ENCODE measurements around the gene RNF123.
"Not testable (repeated sequence)": the region's sequence is repeated elsewhere in the genome, so short reads cannot be mapped to it uniquely, and the experiment has no call there.

The RNF123 gene

DNA sequence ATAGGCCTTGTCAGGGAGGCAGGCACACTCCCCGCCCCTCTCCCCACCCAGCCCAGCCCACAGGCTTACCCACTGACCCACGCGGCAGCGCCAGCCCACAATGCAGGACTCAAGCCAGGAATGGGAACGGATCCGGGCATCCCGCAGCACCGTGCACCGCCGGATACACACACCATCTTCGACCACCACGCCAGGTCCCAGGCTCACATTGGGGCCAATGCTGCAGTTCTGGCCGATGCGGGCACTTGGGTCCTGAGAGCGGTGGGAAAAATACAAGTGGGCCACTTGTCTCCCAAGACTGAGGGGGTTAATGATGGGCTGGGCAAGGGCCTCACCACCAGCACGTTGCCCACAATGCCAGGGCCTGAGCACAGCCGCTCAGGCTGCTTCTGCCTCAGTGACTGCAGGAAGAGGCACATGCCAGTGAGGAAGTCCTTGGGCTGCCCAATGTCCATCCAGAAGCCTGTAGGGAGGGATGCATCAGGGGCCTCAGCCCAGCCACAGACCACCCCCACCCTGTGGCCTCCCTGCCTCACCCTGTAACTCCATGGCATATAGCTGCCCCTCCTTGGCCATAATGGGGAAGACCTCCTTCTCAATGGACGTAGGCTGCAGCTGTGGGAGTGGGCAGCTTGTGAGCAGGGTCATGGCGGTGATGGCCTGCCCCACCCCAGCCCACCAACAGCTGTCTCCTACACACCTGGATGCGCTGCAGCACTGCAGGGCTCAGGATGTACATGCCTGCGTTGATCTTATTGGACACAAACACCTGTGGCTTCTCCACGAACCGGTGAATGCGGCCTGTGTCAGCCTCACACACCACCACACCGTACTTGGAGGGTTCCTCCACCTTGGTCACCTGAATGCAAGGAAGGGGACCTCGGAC lies 32.8 kb downstream of the RNF123 start:
- no peak for FAIRE-seq

DNA sequence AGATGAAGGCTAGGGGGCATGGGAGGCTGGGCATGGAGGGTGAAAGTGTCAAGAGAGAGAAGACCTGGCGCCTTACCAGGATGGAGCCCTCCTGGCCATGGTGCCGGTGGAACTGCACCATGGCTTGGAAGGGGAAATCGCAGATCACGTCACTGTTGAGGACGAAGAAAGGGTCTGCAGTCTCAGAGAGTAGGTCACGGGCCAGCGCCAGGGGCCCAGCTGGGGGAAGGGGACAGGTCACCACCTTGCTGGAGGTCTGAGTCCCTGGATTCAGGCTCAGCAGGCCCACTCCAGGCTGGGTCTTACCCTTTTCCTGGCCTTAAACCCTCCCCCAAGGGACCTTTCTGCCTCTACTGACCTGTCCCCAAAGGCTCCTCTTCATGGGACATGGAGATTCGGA lies 33.5 kb downstream of the RNF123 start:
- no peak for FAIRE-seq

DNA sequence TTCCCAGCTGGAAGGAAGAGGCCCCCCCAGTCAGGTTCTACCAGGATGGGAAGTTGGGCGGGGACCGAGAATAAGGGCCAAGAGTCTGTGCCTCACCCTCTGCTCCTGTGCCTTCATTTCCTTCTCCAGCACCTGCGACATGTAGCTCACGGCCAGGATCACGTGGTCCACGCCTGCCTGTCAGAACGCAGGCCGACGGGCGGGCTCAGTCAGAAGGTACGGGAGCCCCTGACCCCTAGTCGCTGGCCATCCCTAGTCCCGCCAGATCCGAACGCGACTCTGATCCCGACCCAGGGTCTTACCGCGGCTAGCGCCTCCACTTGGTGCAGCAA lies 33.9 kb downstream of the RNF123 start:
- FAIRE-seq, result no peak

DNA sequence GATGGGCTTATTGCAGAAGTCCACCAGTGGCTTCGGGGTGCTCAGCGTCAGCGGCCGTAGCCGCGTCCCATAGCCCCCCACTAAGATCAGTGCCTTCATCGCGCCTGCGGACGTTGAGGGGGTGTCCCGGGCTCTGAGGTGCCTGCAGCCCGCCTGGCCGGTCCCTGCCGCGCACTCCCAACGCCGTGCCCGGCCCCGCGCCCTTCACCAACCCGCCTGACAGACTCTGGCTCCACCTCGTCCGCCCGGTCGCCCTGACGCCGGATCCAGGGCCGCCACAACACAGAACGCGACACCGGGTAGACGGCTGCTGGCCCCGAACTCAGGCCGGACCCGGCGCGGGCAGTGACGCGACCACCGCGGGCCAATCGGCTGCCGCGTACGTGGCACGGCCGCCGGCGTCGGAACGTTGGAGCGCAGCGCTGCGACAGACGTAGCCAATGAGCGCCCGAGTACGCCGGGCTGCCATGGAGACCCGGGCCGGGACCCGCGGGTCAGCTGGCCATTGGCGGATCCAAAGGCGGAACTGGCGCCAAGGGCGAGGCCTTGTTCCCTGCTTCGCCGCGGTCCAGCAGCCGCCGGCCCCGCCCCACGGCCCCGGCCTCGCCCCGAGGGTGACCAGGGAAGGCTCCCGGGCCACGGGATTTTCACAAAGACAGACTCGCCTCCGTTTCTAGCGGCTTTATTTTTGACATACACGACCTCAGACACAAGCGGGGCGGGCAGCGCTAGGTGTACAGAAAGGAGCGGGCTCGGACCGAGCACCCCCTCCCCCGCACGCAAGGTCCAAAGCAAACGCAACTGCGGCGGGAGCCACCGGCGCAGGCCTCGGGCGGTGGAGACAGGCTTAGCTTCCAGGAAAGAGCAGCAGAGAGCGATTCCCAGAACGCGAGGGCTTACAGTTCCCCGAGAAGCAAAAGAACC lies 34.5 kb downstream of the RNF123 start, which contains the start of gene GMPPB:
Gene GMPPB, minus strand, starts transcription at position 324 of the 924 bp plus-strand sequence. Its CDS starts 225 bp downstream, at position 99.
- FAIRE-seq, result peak; percentile 13

DNA sequence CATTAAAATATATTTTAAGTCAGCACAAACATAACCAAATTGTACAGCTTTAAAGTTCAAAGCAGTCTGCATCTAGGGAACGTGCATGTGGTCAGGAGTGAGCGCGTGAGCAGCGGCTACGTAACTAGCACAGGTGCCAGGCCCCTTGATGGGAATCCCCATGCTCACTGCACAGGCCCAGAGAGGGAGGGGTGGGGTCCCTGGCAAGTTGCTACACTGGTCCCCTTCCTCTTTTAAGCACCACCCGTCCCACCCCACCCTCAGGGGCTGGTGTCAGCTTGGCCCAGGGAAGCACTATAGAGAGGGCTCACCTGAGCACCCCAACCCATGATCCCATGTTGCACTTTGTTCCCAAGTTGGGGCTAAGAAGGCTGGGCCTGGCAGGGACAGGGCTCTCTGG lies 35.2 kb downstream of the RNF123 start:
- FAIRE-seq, result no peak

DNA sequence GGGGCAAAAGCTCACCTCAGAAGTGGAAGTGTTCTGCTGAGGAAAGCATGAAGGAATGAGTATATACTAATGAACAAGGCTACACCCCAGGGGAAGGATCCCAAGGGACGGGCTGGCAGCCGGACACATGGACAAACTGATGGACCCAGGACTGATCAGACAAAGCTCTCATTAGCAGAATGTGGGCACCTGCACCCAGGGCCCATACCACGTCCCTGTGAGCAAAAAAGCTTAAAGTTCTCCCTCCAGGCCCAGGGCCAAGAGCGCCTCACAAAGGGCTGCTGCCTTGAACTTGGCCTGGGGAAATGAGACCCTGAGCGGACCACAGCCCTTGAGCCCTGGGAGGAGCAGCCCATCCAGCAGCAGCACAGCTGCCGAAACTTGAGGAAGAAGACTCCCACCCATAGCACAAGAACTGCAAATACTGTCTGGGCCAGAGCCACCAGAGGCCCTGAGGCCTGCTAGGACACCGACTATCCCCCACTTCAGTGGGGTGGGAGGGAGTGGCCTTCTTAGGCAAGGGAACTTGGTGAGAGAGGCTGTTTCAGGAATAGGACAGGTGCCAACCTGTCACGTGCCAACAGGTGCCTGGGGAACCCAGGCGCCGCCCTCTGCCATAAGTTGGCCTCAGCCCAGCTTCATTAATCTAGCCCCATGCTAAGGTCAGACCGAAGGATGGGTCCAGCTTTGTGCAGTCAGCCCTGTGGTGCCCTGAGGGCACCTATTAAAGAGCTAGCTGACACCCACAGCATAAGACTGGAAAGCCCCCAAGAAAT lies 36.7 kb downstream of the RNF123 start:
- FAIRE-seq, result no peak

DNA sequence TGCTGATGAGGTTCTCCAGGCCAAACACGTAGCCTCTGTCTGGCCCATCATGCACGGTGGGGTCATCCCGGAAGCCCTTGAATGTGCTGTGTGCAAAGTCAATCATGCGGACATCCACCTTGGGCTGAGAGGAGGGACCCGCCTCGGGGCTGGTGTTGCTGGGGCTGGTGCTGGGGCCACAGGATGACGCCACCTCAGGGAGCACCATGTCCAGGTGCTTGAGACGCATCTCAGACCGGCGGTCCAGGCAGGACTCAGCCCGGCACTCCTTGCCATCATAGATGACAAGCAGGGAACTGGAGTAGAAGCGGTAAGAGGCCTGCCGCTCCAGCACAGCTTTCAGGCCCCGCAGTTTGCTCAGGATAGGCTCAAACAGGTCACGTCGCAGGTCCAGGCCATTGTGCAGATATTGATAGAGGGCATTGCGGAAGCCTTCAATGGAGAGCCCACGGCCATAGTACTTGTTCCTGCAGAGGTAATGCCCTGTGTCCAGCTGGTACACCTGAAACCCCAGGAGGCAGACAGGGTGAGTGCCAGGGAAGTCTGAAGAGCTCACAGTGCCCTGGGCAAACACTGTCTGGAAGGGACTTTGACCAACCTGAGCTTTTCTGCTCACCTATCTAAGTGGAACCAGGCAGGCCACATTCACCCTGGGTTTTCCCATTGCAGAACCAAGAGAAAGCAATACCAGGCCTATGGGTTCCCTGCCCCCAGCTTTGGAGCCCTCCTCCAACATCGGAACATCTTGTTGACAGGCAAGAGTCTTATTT lies 38.0 kb downstream of the RNF123 start:
- FAIRE-seq, result no peak

DNA sequence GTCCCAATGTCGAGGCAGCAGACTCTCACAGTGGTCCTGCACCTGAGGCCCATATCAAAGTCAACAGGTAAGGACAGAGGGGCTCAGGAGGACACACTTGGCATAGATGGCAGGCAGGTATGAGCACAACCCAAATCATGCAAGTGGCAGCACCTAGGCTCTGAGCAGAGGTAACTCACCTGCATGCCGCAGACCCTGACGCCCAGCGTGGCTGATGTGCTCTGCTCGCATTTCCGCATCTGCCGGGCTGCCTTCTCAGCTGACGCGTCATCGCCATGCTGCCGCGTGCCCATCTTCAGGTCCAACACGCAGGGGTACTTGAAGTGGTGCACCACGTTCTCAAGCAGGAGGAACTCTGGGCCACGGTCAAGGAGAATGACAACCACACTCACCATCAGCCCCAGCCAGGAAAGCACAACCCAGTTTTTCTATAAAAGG lies 38.6 kb downstream of the RNF123 start:
- FAIRE-seq, result no peak

DNA sequence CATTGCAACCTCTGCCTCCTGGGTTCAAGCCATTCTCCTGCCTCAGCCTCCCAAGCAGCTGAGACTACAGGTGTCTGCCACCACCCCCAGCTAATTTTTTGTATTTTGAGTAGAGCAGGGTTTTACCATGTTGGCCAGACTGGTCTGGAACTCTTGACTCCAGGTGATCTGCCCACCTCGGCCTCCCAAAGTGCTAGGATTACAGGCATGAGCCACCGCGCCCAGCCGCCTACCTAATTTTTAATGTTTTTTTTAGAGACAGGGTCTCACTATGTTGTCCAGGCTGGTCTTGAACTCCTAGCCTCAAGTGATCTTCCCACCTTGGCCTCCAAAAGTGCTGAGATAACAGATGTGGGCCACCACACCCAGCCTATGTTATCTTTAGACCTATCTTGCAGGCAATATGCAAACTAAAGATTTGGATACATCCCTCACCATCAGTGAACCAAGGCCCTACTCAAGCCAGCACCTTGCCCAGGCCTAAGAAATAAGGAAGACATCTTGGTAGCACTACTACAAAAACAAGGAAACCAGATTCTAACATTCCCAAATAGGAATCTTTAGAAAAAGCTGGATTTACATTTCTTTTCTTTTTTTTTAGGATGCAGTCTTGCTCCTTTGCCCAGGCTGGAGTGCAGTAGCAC lies 40.7 kb downstream of the RNF123 start:
- FAIRE-seq, result no peak

DNA sequence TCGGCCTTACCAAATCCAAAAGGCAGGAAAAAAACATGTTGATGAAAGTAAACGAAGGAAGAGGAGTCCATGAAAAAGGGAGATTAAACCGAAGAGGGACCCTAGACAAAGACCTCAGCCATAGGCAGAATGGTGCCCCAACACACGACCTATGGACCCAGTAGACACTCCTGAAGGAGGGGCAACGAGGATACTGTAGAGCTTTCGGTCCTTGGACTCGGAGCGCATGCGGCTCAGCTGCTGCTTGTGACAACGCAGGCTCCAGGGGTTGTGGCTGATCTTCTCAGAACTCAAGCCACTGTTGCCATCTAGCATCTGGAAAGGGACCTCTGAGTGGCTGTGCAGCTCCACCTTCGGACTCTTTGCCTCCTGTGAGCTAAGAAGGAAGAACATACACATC lies 43.2 kb downstream of the RNF123 start:
- no peak for FAIRE-seq

DNA sequence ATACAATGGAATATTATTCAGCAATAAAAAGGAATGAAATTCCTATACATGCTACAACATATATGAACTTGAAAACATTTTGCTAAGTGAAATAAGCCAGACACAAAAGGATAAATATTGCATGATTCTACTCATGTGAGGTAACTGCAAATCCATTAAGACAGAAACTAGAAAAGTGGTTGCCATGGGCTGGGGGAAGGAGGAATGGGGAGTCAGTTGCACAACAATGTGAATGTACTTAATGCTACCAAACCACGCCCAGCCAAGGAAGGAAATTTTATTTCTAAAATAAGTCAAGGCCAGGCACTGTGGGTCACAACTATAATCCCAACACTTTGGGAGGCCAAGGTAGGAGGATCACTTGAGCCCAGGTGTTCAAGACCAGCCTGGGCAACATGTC lies 44.2 kb downstream of the RNF123 start:
- FAIRE-seq, result no peak

DNA sequence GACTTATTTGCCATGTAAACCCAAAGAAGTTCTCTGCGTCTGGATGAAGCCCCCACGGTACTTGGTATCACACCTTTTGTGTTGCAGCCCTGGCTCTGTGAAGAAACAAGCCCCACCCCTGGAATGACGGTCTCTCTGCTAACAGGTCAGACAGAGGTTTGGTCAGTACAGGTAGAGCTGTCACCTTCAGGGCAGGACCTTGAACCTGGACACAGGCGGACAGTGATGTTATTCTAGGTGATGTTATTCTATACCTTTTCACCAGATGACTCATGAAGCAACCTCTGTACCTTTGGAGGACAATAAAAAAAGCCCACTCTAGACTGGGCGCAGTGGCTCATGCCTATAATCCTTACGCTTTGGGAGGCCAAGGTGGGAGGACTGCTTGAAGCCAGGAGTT lies 45.4 kb downstream of the RNF123 start:
- FAIRE-seq, result no peak

DNA sequence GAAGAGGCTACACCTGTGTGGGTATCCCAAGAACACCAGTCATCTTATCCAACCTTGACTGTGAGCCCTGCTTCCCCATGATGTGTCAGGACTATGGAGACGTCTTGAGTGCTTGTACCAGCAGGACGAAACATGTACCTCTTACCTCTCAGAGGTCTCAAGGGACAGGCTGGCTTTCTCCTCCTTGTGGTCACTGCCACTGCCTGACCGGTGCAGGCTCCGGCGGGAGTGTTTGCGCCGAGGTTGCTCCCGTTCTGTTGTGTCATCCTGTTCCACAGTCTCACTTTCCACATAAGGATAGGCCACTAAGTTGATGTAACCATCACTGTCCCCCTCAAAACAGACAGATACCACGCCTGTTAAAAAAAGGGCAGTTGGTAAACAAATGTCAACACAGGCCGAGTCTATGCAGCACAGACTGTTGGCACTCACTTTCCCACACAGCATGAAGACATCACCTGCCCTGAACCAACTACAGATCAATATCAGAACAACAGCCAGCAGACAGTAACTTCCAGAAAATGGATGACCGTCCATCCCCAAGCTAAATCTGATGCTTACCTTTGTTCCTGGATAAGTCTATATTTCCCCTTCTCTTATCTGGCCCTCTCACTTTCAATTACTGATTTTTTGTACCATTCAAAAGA lies 48.8 kb downstream of the RNF123 start:
- no peak for FAIRE-seq

DNA sequence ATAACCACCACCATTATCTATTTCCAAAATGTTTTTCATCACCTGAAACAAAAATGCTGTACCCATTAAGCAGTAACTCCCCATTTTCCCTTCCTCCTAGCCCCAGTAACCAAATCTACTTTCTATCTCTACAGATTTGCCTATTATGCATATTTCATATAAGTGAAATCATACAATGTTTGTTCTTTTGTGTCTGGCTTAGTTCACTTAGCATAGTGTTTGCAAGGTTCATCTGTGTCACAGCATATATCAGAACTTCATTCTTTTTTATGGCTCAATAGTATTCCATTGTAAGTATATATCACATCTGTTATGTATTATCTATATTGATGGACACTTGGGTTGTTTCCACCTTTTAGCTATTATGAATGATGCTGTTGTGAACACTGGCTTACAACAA lies 51.1 kb downstream of the RNF123 start:
- FAIRE-seq, result no peak

DNA sequence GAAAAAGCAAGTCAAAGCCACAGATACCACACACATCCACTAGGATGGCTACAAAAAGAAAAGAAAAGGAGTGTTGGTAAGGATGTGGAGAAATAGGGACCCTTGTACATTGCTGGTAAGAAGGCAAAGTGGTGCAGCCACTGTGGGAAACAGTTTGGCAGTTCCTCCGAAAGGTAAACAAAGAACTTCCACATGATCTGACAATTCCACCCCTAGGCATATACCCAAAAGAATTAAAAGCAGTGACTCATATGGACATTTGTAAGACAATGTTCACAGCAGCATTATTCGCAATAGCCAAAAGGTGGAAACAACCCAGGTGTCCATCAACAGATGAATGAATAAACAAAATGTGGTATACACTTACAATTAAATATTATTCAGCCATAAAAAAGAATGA lies 56.6 kb downstream of the RNF123 start:
- FAIRE-seq, result no peak

DNA sequence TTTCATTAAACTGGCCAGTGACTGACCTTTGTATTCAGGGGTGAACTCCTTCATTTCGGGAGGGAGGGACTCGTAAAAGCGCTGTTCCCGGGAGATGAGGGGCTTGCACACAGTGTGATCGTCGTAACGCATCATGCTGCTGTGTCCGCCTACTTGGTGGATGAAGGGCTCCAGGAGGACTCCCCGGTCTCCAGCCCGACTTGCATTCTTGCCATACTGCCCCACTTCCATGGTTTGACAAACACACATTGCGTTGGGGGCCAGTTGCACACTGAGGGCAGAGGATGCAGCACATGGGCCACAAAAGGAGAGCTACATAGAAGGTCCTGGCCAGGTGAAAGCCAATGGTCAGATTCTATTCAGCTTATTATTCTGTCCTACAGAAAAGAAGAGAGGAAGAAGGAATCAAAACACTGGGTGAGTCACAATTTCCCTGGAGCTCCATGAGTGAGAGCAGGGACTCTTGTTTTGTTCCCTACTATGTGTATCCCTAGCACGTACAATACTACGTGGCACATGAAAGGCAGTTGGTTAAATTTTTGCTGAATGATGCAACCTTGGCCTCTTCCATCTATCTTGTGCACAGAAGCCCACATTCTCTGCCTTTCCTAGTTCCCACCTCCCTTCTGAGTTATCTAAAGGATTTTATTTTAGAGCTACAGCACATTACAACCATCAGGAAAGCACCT lies 58.6 kb downstream of the RNF123 start:
- FAIRE-seq, result no peak

DNA sequence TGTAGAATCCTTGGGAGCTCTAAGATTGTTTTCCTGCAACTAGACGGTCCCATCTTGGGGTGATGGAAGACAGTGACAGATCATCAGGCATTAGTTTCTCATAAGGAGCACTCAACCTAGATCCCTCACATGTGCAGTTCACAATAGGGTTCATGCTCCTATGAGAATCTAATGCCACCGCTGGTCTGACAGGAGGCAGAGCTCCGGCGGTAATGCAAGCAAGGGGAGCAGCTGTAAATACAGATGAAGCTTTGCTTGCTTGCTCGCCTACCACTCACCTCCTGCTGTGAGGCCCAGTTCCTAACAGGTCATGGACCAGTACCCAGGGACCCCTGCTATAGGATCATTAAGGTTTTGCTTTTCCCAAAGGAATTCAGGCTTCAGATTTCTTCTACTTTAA lies 59.5 kb downstream of the RNF123 start:
- not testable (repeated sequence) for FAIRE-seq

DNA sequence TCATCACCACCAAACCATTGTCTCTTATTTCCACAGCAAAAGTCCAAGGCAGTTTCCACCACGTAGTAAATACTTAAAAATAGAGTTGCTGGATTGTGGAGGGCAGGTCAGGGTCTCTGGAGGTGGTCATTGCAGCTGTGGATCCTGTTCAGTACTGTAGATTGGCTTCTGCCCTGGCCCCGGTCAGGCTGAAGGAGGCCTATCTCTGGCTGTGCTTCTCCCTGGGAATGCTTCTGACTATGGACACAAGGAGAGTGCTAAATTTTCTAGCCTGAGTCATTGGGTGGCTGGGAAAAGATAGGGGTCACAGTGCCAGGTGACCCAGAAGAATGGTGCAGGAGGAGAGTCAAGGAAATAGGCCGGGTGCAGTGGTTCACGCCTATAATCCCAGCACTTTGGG lies 60.7 kb downstream of the RNF123 start:
- FAIRE-seq, result no peak

DNA sequence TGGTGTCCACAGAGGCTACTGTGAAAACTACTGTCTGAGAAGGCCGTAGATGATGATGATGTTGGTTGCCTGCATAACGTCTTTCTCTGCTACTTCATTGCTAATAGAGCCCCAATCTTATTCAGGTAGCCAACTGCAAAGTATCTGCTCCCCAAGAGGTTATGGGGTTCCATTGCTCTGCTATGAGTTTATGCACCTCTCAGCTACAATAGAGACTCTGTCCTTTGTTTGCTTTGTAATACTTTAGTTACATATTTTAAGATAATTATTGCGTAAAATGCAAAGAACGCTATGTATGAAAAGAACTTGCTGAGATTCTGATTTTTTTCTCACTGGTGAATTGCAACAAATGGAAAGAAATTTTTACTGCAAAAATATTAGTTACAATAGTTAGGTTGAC lies 62.1 kb downstream of the RNF123 start:
- FAIRE-seq, result no peak

DNA sequence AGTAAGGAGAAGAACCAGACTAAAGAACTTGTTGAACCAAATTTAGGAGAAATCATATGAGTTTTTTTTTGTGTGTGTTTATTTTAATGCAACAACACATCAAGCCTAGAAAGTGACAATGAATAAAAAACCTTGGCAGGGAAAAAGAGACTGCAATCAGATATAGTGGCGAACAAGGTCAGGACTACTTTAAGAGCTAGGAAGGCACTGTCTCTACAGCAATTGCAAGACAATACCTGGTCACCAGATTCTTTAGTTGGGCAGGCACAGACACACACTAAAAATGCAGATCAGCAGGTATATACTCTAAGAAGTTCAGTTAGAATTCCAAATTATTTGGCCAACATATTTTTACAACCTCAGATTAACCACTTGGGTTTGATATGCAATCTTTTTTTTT lies 65.2 kb downstream of the RNF123 start:
- FAIRE-seq, result no peak

DNA sequence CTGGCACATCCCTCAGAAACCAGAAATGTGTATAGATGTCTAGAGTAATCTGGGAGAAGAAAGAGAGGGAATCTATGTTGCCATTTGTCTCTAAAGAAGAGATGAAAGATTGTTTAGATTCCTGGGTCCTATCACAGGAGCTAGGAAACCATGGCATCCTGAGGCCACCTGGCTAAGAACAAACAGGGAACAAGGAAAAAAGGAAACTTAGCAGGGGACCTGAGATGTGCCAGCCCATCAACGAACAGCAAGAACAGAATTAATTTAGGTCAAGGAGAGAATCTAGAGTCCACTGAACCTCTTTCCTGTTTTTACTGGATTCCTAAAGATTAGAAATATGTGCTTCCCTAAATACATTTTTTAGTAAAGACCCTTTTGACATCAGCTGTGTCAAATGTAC lies 66.7 kb downstream of the RNF123 start:
- FAIRE-seq, result no peak
